HG02870 (cell line): ENCODE data around the gene CPE.
"Not testable (repeated sequence)": the region's sequence is repeated elsewhere in the genome, so short reads cannot be mapped to it uniquely, and the experiment has no call there.

Experiments
- ATAC-seq: cut with Tn5 transposase; IDR thresholded peaks from one replicate; pipeline ENCODE4 v1.9.1; 2021; ENCODE audit warnings: mild to moderate bottlenecking, moderate library complexity; ENCODE audit not compliant: unreplicated experiment

Gene CPE

GRCh38 chr4:165378745-165379677 is at the start of gene CPE:
Gene CPE, plus strand, starts transcription at chr4:165379008. Its CDS starts 214 bp downstream, at chr4:165379222.
- ATAC-seq: peak; percentile 90

- no peak for ATAC-seq
Observed at GRCh38 chr4:165330071-165330470, 48.7 kb upstream of the CPE start.

- ATAC-seq: no peak
Observed at GRCh38 chr4:165330666-165331065, 48.1 kb upstream of the CPE start.

GRCh38 chr4:165331359-165331758 is 47.4 kb upstream of the CPE start:
- no peak for ATAC-seq

GRCh38 chr4:165331823-165332222 is 47.0 kb upstream of the CPE start:
- no peak for ATAC-seq

- no peak for ATAC-seq
Observed at GRCh38 chr4:165332502-165332901, 46.3 kb upstream of the CPE start.

GRCh38 chr4:165335163-165335703 is 43.6 kb upstream of the CPE start:
- no peak for ATAC-seq

- ATAC-seq: no peak
Observed at GRCh38 chr4:165336743-165337142, 42.1 kb upstream of the CPE start.

GRCh38 chr4:165342340-165342739 is 36.5 kb upstream of the CPE start:
- not testable (repeated sequence) for ATAC-seq

GRCh38 chr4:165343353-165344191 is 35.2 kb upstream of the CPE start:
- no peak for ATAC-seq

GRCh38 chr4:165345666-165346417 is 33.0 kb upstream of the CPE start:
- no peak for ATAC-seq

GRCh38 chr4:165347647-165348569 is 30.9 kb upstream of the CPE start:
- ATAC-seq: no peak

- no peak for ATAC-seq
Observed at GRCh38 chr4:165351359-165352130, 27.3 kb upstream of the CPE start.

- no peak for ATAC-seq
Observed at GRCh38 chr4:165355900-165356300, 22.9 kb upstream of the CPE start.

GRCh38 chr4:165359506-165359905 is 19.3 kb upstream of the CPE start:
- ATAC-seq: no peak

- no peak for ATAC-seq
Observed at GRCh38 chr4:165360041-165360695, 18.6 kb upstream of the CPE start.

GRCh38 chr4:165360985-165361670 is 17.7 kb upstream of the CPE start:
- ATAC-seq: no peak

GRCh38 chr4:165361810-165362209 is 17.0 kb upstream of the CPE start:
- no peak for ATAC-seq
